K562 (cell line): Measurements from ENCODE around the gene EHMT2. TPM values are rescaled to one million over a fixed set of nuclear protein-coding genes. Genes with fewer than 3 reads are reported as not detected.
A peak's percentile ranks its signal among the peaks of the same experiment; 100 is the strongest.

Experiments used
- CHCHD3 ChIP-seq: fragments of 250-450 bp; sonication (Bioruptor Pico); IDR thresholded peaks from 2 replicates; pipeline ENCODE4 v2.1.2; 2022; ENCODE audit warnings: mild to moderate bottlenecking
- DDX20 ChIP-seq: fragments of 450-650 bp; IDR thresholded peaks from 2 replicates; pipeline ENCODE4 v1.6.1; 2016; ENCODE audit warnings: missing genetic modification characterization, low read depth, mild to moderate bottlenecking, missing compliant biosample characterization, moderate library complexity
- DEAF1 ChIP-seq: fragments of 450-650 bp; formaldehyde crosslinking; IDR thresholded peaks from 2 replicates; pipeline ENCODE4 v1.4.0; 2020; ENCODE audit warnings: mild to moderate bottlenecking, moderate library complexity
- E4F1 ChIP-seq: fragments of 250-450 bp; sonication (Bioruptor Pico); IDR thresholded peaks from 2 replicates; pipeline ENCODE4 v1.5.0; 2021; ENCODE audit warnings: mild to moderate bottlenecking, borderline replicate concordance
- ETV6 ChIP-seq, 3 experiments: fragments of 150-350 bp in 1 of 3; sonication (generic) in 1 of 3; formaldehyde crosslinking in 1 of 3; IDR thresholded peaks; 2 replicates each; pipeline versions ENCODE4 v1.6.1 to v1.8.0; 2014 to 2022; ENCODE audit warnings: borderline replicate concordance in 2 of 3, low read depth in 2 of 3, antibody characterized with exemption in 1 of 3, low read length in 1 of 3, mild to moderate bottlenecking in 1 of 3, missing genetic modification reagents in 1 of 3
- FOXK1 ChIP-seq: sonication (generic); formaldehyde crosslinking; IDR thresholded peaks from 2 replicates; pipeline ENCODE4 v1.8.0; 2022; ENCODE audit warnings: missing genetic modification reagents, mild to moderate bottlenecking, borderline replicate concordance
- HMG20A ChIP-seq: fragments of 450-650 bp; formaldehyde crosslinking; conservative IDR thresholded peaks from 2 replicates; pipeline ENCODE4 v1.4.0; 2020; ENCODE audit warnings: mild to moderate bottlenecking, mixed read lengths
- MCM2 ChIP-seq: fragments of 450-650 bp; IDR thresholded peaks from 2 replicates; pipeline ENCODE4 v1.6.1; 2017; ENCODE audit warnings: low read depth, mild to moderate bottlenecking
- MCM5 ChIP-seq: fragments of 450-650 bp; IDR thresholded peaks from 2 replicates; pipeline ENCODE4 v1.6.1; 2016; ENCODE audit warnings: low read depth
- MEIS2 ChIP-seq: fragments of 450-650 bp; IDR thresholded peaks from 2 replicates; pipeline ENCODE4 v1.6.1; 2014; ENCODE audit warnings: mild to moderate bottlenecking; ENCODE audit not compliant: partially characterized antibody
- POLR2AphosphoS2 ChIP-seq: IDR thresholded peaks from 2 replicates; pipeline ENCODE4 v1.6.1; 2012; ENCODE audit warnings: low read length, improper control_type of control experiment
- RNF2 ChIP-seq: sonication (generic); IDR thresholded peaks from 2 replicates; pipeline ENCODE4 v1.6.1; 2016
- SMC3 ChIP-seq: conservative IDR thresholded peaks from 2 replicates; pipeline ENCODE4 v1.6.1; 2011; ENCODE audit warnings: low read depth, low read length, improper control_type of control experiment; ENCODE audit not compliant: insufficient read depth
- TEAD1 ChIP-seq, 2 experiments: fragments of 450-650 bp in 1 of 2; sonication (generic) in 1 of 2; formaldehyde crosslinking; IDR thresholded peaks; 2 replicates each; pipeline versions ENCODE4 v1.4.0 to v1.8.0; 2020 to 2022; ENCODE audit warnings: mild to moderate bottlenecking in 2 of 2, missing genetic modification reagents in 1 of 2
- ZBTB49 ChIP-seq: sonication (generic); formaldehyde crosslinking; IDR thresholded peaks from 2 replicates; pipeline ENCODE4 v1.8.0; 2022; ENCODE audit warnings: missing genetic modification reagents, mild to moderate bottlenecking, borderline replicate concordance
- ZBTB9 ChIP-seq: fragments of 450-650 bp; formaldehyde crosslinking; IDR thresholded peaks from 2 replicates; pipeline ENCODE4 v1.4.0; 2020; ENCODE audit warnings: mild to moderate bottlenecking, moderate library complexity
- ZKSCAN3 ChIP-seq: fragments of 250-450 bp; sonication (Bioruptor Pico); IDR thresholded peaks from 2 replicates; pipeline ENCODE4 v1.4.0; 2020
- ZNF707 ChIP-seq: fragments of 250-450 bp; sonication (Bioruptor Pico); conservative IDR thresholded peaks from 2 replicates; pipeline ENCODE4 v1.8.0; 2022; ENCODE audit warnings: inconsistent platforms, mild to moderate bottlenecking, moderate library complexity
- polyA plus RNA-seq, 8 experiments: library from polyadenylated mRNA; depleted of rRNA in 4 of 8; stranded (reverse) in 5 of 8; unstranded in 3 of 8; fragments of >200 nt; fragmentation: Nextera tagmentation in 2 of 8; fragmentation: Illumina TruSeq in 1 of 8; extraction: Ambion mirVana in 2 of 8; extraction: Trizol in 1 of 8; gene quantifications; 2 replicates each; pipeline versions ENCODE4 v1.2.1 to v1.2.3, GENCODE V29; 2011 to 2014; ENCODE audit warnings: inconsistent platforms in 1 of 8, missing spikeins in 1 of 8
- total RNA-seq, 7 experiments: library from RNA; depleted of rRNA in 6 of 7; stranded (reverse); fragments of >200 nt in 6 of 7; fragmentation: Illumina TruSeq in 2 of 7; extraction: Trizol in 2 of 7; gene quantifications; 2 replicates each; pipeline versions ENCODE4 v1.2.1 to v1.2.3, GENCODE V29; 2011 to 2021; ENCODE audit warnings: low replicate concordance in 1 of 7

Gene EHMT2
- total and polyA plus RNA-seq, 9 of the 15 experiments (the other 6 are each of a cell fraction or from before 2014, with no cell fraction given), result 2.1 to 63.8 (median 38.5) TPM

DNA sequence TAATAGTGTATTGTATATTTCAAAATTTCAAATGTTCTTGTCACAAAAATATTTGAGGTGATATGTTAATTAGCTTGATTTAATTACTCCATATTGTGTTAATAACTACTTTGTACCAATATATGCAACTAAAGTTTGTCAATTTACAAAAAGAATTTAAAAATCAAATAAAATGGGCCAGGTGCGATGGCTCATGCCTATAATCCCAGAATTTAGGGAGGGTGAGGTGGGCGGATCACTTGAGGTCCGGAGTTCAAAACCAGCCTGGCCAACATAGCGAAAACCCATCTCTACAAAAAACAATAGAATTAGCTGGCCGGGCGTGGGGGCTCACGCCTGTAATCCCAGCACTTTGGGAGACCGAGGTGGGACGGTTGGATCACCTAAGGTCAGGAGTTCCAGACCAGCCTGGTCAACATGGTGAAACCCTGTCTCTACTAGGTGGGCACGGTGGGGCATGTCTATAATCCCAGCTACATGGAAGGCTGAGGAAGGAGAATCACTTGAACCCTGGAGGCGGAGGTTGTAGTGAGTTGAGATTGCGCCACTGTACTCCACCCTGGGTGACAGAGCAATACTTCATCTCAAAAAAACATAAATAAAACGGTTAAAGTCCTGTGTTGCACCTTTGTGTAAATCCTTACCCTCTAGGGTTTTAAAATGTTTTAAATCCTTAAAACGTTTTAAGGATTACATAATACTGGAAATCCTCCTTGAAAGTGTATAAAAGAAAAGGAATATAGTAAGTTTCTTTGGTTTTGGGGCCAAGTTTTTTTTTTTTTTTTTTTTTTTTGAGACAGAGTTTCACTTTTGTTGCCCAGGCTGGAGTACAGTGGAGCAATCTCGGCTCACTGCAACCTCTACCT is 65.9 kb downstream of the EHMT2 start (continued):
- TF ChIP-seq ZKSCAN3 (CRISPR knock-in tag), result no peak
- TF ChIP-seq ZNF707 (CRISPR knock-in tag), result no peak
- TF ChIP-seq DDX20 (tag), result no peak
- TF ChIP-seq SMC3, result no peak
- TF ChIP-seq MCM5, result no peak
- TF ChIP-seq CHCHD3, result no peak
- 0 out of 4 replicates have a peak, but pooled peaks of 1 of the 2 experiments have one; percentile 17 for TF ChIP-seq TEAD1 (CRISPR knock-in tag; IDR thresholded peaks at IDR 0.05)
- peak; percentile 63; the same call in 1 of the 2 replicates for TF ChIP-seq FOXK1 (CRISPR knock-in tag)
- peak; percentile 46; the same call in 1 of the 2 replicates for TF ChIP-seq ZBTB9 (CRISPR knock-in tag)
- no peak for TF ChIP-seq RNF2
- peak in 1 of 2 experiments; percentile 43; a peak in 1 of 4 replicates for TF ChIP-seq ETV6 (IDR thresholded peaks at IDR 0.05; ENCODE audit: borderline replicate concordance in 1 of 2, low read depth in 2 of 2, low read length in 1 of 2)
- no peak for TF ChIP-seq ETV6 (CRISPR knock-in tag; IDR thresholded peaks at IDR 0.05; ENCODE audit: borderline replicate concordance)
- no peak for TF ChIP-seq E4F1 (CRISPR knock-in tag)
- 0 out of 2 replicates have a peak, but pooled peaks have one; percentile 50 for TF ChIP-seq HMG20A (CRISPR knock-in tag)
- 0 out of 2 replicates have a peak, but pooled peaks have one; percentile 14 for TF ChIP-seq ZBTB49 (CRISPR knock-in tag)
- TF ChIP-seq MCM2, result no peak
- TF ChIP-seq MEIS2, result peak; percentile 87
- TF ChIP-seq POLR2AphosphoS2, result peak; percentile 57; the same call in 1 of the 2 replicates
- TF ChIP-seq DEAF1 (CRISPR knock-in tag), result 0 out of 2 replicates have a peak, but pooled peaks have one; percentile 20
